ENCODE data around the gene RAD51C.

DNA sequence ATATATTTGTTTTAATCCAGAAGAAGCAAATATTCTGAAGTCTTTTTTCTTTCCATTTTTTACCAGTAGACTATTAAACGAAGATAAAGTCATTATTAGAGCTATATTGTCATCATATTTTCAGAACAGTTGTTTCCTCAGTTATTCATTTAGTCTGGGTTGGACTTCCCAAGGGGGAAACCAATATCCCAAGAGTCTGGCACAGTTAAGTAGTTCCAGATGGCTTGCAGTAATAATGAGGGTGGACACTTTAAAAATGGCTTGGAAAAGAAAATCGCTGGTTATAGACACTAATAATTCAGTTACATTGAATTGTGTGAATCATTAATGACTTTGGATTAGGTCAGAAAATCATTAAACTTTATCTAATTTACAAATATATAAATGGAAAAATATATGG, 67.1 kb downstream of the RAD51C start:
- TF ChIP-seq TAF1 (IDR thresholded peaks at IDR 0.05; ENCODE audit: borderline replicate concordance, insufficient read depth, low read length) (no peak), SIN3A (IDR thresholded peaks at IDR 0.05; ENCODE audit: borderline replicate concordance, insufficient read depth, low read length) (no peak), POLR2AphosphoS5 (IDR thresholded peaks at IDR 0.05; ENCODE audit: low read depth, low read length) (no peak)
- TF ChIP-seq, protein P1, sequence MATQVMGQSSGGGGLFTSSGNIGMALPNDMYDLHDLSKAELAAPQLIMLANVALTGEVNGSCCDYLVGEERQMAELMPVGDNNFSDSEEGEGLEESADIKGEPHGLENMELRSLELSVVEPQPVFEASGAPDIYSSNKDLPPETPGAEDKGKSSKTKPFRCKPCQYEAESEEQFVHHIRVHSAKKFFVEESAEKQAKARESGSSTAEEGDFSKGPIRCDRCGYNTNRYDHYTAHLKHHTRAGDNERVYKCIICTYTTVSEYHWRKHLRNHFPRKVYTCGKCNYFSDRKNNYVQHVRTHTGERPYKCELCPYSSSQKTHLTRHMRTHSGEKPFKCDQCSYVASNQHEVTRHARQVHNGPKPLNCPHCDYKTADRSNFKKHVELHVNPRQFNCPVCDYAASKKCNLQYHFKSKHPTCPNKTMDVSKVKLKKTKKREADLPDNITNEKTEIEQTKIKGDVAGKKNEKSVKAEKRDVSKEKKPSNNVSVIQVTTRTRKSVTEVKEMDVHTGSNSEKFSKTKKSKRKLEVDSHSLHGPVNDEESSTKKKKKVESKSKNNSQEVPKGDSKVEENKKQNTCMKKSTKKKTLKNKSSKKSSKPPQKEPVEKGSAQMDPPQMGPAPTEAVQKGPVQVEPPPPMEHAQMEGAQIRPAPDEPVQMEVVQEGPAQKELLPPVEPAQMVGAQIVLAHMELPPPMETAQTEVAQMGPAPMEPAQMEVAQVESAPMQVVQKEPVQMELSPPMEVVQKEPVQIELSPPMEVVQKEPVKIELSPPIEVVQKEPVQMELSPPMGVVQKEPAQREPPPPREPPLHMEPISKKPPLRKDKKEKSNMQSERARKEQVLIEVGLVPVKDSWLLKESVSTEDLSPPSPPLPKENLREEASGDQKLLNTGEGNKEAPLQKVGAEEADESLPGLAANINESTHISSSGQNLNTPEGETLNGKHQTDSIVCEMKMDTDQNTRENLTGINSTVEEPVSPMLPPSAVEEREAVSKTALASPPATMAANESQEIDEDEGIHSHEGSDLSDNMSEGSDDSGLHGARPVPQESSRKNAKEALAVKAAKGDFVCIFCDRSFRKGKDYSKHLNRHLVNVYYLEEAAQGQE (IDR thresholded peaks at IDR 0.05; ENCODE audit: insufficient read depth in 1 of 2, low read depth in 2 of 2, low read length in 2 of 2), result no peak
